NAMALWA (cell line): Measurements from ENCODE around the gene PFAS.

Source experiments
- DNase-seq: peaks from one replicate; pipeline ENCODE4 v3.0.0-alpha.2; 2015; ENCODE audit warnings: low spot score

Gene PFAS

DNA sequence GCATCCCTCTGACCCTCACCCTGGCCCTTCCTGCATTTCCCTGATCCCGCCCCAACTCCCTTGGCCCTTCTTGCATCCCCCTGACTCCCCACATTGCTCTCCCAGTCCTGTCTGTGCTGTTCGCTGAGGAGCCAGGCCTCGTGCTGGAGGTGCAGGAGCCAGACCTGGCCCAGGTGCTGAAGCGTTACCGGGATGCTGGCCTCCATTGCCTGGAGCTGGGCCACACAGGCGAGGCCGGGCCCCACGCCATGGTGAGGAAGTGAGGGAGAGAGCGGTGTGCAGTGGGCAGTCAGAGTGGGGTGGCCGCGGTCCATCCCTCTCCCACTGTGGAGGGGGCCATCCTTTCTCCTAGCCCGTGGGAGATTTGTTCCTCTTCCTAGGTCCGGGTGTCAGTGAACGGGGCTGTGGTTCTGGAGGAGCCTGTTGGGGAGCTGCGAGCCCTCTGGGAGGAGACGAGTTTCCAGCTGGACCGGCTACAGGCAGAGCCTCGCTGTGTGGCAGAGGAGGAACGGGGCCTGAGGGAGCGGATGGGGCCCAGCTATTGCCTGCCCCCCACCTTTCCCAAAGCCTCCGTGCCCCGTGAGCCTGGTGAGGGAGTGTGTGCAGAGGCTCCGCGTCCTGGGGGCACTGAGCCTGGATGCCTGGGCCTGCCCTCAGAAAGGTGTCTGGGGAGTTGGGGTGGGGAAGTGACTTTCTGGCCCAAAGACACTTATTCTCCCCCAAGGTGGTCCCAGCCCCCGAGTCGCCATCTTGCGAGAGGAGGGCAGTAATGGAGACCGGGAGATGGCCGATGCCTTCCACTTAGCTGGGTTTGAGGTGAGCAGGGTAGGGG, 17.8 kb downstream of the PFAS start:
- DNase-seq: no peak

DNA sequence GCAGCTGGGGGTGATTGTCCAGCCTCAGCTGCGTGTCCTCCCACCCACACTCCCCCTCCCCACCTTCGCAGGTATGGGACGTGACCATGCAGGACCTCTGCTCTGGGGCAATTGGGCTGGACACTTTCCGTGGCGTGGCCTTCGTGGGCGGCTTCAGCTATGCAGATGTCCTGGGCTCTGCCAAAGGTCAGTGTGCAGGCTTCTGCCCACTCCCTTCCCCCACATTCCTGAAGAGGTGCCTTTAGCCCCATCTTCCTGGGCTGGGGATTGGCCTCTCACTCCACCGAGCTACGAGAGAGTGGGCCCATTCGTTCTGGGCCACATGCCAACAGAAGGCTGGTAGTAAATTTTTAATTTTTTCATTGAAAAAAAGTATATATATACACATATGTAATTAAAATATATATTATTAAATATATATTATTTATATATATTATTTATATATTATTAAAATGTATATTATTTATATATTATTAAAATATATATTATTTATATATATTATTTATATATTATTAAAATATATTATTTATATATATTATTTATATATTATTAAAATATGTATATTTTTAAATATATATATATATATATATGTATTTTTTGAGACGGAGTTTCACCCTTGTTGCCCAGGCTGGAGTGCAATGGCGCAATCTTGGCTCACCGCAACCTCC, 18.5 kb downstream of the PFAS start:
- DNase-seq: no peak

DNA sequence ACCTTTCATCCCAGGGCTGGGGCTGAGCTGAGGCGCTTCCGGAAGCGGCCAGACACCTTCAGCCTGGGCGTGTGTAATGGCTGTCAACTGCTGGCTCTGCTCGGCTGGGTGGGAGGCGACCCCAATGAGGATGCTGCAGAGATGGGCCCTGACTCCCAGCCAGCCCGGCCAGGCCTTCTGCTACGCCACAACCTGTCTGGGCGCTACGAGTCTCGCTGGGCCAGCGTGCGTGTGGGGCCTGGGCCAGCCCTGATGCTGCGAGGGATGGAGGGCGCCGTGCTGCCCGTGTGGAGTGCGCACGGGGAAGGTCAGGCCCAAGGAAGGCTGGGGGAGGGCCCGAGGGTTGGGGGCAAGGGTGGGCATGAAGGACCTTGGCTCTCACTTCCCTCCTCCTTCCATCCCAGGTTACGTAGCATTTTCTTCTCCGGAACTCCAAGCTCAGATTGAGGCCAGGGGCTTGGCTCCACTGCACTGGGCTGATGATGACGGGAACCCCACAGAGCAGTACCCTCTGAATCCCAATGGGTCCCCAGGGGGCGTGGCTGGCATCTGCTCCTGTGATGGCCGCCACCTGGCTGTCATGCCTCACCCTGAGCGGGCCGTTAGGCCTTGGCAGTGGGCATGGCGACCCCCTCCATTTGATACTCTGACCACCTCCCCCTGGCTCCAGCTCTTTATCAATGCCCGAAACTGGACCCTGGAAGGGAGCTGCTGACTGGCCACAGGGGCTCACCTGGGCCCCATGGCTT, 19.6 kb downstream of the PFAS start:
- no peak for DNase-seq

DNA sequence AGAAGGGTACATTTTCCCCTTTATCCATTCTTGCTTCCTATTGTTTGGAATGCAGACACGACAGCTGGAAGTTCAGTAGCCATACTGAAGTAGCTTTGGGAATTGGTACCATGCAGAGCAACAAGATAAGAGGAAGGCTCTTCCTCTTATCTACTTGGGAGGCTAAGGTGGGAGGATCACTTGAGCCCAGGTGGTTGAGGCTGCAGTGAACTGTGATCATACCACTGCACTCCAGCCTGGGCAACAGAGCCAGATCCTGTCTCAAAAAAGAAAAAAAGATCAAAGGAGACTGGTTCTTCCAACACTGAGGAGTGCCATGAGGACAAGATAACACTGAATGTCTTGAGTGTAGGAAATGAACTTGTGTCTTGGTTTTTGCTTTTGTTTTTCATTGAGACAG, 23.3 kb downstream of the PFAS start:
- DNase-seq: no peak

DNA sequence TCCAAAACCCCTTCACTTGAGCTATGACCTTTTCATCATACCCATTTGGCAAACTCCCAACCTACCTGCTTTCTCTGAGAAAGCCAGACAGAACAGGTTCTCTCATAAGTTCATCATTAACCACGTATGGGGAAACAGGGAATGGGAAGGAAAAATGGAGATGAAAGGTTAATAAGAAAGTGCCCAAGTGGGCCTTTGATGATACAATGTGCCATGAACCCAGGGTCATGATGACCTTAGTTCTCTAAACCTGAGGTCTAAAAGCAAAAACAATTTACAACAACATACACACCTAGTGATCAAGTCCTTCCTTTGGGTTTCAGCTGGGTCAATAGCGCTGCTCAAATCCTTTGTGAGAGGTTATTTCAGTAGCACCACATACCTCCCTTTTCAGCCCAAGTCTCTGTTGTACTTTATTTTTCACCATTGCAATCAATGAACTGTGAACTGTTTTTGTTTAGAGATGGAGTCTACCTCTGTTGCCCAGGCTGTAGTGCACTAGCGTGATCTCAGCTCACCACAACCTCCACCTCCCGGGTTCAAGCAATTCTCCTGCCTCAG, 24.9 kb downstream of the PFAS start:
- DNase-seq: no peak

DNA sequence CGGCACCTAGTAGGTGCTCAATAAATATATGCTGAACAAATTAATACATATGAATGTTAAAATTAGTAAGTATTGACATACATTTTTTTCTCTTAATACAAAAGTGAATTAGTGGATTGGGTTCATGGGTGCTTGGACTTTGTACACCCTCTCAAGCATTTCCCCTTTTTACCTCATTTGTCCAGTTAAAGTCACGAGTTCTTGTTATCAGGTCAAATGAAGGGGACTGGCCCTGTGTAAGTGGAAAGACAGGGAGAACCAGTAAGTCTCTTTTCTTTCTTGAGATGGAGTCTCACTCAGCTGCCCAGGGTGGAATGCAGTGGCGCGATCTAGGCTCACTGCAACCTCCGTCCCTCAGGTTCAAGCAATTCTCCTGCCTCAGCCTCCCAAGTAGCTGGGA, 25.7 kb downstream of the PFAS start:
- no peak for DNase-seq

DNA sequence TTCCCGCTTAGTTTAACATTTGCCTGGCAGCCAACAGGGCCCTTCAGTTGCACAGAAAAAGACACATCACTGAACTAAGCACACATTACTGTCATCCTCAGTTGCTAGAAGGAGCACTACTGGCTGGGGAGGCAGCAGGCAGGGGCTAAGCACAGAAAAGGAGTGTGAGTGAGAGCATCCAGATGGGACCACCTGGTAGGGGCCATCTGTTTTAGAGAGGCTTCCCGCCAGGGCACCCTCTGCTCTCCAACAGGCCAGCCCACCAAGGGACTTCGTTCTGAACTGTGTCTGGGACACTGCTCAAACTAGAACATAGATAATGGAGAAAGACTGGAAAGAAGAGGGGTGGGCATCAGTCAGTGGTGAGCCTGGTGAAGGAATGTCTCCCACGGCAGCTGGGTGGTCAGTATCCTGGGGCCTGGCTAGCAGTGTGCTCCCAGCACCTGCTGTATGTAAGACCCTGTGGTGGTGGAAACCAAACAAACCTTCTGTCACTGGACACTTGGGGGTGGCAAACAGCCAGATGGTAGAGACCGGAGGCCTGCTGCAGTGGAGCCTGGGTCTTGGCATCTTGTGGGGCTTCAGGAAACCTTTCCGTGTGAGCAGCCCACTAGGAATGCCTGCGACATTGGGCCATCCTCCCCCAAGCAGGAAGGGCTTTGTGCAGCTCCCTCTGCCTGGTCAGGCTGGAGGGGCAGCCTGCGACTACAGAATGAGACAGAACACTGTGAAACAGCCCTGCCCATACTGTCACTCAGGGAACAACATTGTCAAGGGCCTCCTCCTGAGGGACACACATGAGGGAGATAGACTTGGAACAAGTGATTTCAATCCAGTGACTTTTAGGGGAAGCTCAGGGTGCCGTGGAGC, 26.6 kb downstream of the PFAS start:
- DNase-seq: no peak

DNA sequence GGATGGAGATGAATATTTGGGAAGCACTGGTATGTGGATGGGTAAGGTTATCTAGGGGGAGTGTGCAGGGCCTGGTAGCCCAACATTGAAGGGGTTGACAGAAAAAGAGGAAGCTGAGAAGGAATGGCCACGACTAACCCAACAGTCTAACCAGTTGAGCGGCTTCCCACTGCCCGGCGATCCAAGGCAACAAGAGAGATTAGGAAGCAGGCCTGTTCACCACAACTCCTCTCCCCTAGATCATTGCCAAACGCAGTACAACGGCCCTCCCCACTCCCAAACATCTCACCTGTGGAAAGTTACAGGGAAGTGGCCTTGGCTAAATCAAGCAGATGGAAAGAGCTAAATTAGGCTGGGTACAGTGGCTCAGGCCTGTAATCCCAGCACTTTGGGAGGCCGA, 28.2 kb downstream of the PFAS start:
- no peak for DNase-seq

DNA sequence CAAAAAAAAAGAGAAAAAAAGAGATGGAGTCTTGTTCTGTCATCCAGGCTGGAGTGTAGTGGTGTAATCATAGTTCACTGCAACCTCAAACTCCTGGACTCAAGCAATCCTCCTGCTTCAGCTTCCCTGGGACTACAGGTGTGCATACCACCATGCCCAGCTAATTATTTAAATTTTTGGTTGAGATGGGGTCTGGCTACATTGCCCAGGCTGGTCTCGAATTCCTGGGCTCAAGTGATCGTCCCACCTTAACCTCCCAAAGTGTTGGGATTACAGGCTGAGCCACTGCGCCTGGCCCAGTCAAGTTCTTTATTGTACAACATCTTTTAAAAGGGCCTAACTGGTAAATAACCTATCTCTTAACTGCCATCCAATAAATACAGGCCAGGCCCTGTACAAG, 33.3 kb downstream of the PFAS start:
- DNase-seq: no peak

DNA sequence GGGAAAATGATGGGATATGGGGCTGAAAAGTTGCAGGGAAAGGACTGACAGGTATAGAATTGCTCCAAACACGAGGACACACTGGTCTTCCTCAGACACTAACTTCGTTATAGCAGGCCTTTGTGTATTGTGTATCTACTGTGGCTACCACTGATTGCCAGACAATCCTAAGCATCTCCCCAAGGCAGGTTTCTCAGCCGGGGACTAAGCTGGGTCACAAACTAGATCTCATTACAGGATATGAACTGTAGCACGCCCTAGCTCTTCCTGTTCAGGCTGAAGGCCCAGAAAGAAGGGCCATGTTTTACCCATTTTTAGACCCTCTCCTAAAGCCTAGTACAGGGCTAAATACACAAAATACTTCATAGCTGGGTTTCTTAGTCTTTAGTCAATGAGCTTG, 34.3 kb downstream of the PFAS start:
- DNase-seq: no peak

DNA sequence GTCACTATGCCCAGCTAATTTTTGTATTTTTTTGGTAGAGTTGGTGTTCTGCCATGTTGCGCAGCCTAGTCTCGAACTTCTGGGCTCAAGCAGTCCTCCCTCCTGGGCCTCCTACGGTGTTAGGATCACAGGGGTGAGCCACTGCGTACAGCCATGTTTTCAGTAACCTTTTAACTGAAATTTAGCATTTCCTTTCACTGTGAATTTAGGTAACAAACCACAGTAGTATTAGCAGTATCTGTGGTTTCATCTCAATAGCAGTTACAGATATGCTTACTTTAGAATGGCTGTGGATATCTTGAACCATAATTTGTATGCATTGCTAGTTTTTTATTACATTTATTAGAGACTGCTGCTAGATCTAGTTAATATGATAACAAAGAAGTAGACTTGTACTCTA, 35.0 kb downstream of the PFAS start:
- DNase-seq: no peak

DNA sequence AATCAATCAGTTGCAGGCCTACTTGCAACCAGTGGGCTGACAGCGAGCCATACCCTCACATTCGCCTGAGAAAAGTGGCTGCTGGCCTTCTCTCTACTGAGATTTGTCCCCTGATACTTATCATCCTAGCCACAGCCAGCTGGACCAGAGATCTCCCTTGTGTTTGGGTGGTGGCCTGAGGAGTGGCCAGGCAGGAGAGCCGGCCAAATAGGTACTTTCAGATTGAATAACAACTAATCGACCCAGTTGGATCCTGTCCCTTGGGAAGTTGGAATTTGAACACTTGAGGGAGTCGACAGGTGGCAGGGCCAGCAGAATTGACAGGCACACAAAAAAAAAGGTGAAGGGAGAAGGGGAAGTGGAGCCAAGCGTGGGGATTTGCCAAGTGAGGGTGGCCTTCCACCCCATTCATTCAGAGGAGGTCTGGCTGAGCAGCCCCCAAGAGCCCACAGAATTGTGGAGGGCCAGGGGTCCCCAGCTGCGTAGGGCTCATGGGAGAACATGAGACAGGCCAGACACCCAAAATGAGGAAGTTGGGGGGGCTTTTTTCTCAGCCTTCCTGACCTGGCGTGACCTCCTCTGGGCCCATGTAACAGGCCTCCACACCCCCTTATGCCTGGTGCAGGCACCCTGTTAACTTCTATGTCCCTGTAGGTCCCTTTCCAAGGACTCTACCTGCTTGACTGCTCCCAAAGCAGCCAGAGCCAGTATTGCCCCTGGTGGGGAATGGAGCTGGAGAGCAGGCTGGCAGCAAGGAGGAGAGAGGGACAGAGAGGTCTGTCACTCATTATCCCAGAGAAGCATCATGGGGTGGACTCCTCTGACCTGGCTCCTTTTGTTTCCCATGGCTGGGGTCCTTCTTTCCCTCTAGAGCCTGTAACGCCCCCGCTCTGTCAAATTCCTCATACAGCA, 36.4 kb downstream of the PFAS start:
- peak; percentile 23 for DNase-seq

DNA sequence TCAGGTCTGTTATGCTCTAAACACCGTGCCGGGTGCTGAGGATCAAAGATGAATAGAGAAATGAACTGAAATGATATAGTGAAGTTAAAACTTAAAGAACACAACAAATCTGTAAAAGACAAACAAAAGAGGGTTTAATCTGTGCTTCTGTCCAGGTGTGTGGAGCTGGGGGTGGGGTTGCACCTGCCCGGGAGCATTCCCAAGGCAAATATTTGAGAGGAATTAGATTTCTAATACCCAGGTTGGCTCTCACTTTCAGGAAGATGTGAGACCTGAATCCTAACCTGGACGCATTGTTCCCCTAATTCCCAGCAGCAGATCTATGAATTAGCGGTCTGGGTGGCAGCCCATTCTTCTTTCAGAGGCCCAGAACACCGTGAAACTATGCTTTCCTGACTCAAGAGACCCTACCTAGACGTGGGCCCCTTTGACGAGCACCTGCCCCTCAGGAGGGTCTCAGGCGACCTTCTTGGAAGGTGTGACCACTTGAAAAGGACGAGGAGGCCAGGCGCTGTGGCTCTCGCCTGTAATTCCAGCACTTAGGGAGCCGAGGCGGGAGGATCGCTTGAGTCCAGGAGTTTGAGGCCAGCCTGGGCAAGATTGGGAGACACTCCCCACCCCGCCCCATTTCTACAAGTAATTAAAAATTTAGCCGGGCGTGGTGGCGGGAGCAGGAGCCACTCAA, 38.7 kb downstream of the PFAS start:
- no peak for DNase-seq

DNA sequence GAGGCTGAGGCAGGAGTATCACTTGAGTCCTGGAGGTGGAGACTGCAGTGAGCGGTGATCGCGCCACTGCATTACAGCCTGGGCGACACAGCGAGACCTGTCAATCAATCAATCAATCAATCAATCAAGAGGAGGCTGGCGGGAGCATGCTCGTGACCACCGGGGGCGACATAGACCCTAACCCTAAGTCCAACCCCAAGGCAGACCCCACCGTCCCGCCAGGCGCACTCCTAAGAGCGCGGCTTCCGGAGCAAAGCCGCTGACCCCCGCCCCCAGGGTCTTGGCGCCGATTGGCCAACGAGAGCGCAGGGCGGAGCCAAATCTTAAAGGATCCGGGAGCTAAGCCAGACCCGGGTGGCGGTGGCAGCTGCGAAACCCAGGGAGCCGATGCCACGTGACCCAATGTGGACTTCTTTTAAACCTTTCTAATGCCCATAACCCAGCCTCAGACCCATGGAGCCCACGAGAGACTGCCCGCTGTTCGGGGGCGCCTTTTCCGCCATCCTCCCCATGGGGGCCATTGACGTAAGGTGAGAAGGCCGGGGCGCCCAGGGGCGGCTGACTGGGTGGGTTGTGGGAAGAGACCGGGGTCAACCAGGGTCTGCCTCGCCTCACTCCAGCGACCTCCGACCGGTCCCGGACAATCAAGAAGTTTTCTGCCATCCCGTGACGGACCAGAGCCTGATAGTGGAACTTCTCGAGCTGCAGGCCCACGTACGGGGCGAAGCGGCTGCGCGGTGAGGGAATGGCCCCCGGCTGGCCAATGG, 39.4 kb downstream of the PFAS start, which contains the start of gene RANGRF:
RANGRF (plus strand) TSS at position 335 of the 767 bp plus-strand sequence; CDS start at position 454, 119 bp downstream.
- peak; percentile 77 for DNase-seq

DNA sequence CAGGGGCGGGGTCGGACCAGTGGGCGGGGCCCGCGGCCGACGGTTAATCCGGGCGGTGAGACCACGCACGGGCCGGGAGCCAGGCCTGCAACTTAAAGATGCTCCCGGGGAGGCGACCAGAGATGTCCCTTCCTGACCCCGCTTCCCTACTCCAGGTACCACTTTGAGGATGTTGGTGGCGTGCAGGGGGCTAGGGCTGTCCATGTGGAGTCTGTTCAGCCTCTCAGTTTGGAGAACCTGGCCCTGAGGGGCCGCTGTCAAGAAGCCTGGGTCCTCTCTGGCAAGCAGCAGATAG, 40.0 kb downstream of the PFAS start:
- no peak for DNase-seq

DNA sequence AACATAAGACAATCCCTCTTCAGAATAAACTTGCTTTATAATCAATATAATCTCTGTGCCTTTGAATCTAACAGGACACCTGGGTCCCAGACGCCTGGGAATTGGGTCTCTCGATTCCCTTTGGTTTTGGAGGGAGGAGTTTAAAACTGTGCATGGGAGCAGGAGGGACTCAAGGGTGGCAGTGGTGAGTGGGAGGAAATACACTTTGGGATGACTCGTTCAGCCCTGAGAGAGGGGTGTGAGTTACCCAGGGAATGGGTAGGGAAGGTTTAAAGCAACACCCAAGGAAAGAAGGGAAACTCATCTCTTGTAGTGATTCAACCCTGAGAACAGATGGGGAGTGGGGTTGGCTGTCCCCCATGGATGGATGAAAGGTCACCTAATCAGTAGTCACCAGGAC, 41.0 kb downstream of the PFAS start:
- no peak for DNase-seq

DNA sequence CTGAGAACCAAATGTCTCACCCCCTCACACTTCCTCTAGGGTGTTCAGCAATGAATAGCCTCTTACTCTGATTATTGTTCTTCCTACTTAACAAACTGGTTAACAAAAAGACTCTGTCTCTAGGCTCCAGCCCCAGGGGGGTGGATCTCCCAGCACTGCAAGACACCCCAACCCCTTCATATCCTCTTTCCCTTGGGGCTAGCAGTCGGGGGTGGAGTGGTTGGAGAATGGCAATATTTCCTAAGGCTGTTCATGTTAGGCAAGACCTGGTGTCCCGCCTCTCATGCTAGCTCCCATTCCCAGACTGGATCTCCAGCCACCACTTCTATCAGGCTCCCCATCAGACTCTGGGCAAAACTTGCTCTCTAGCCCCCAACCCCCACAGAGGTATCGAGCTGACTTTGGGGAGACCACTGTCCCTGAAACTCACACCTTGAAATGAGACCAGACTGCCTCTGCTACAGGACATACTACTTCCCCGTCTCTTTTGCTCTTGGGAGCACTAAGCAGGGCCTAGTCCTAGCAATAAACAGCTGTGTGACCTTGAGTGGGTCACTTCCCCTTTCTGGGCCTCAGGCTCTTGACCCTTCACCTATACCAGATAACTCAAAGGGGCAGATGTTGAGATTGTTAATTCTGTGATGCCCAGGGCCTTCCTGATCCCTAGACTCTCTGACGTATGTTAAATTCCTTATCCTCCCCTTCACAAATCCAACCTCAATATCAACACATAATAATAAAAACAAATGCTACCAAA, 43.7 kb downstream of the PFAS start:
- peak; percentile 23 for DNase-seq

DNA sequence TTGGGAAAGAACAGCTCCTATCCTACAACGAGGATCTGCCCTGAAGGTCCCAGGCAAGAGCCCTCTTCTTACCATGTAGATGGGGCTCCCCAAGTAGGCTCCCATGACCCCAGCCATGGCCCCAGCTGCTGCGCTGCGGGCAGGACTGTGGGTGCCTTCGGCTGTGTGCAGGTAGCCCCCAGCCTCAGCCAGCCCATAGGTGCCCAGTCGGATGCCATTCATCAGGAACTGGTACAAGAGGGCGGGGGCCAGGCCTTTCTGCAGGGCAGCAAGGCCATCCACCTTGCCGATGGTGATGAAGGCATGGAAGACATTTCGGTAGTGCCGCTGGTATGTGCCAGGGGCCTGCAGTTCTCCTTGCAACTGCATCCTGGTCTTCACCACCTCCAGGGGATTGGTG, 45.3 kb downstream of the PFAS start:
- no peak for DNase-seq
